GM23338 (cell line): ENCODE measurements around the gene LYST. TPM values are rescaled to one million over a fixed set of nuclear protein-coding genes. Genes with fewer than 3 reads are reported as not detected.
"Not testable (repeated sequence)": the region's sequence is repeated elsewhere in the genome, so short reads cannot be mapped to it uniquely, and the experiment has no call there.

Experiments
- ATAC-seq: fragments of 200-7000 bp; cut with Tn5 transposase; 3 replicates; pipeline ENCODE4 v1.9.1; 2020
- DNase-seq: peaks from one replicate; pipeline ENCODE4 v3.0.0-alpha.2; 2015; ENCODE audit warnings: low spot score
- H2AFZ ChIP-seq: fragments of 200-600 bp; sonication (generic); 2 replicates; pipeline ENCODE4 v1.8.0; 2016; ENCODE audit warnings: antibody characterized with exemption, mild to moderate bottlenecking, moderate library complexity
- H3F3A ChIP-seq: fragments of 200-600 bp; sonication (generic); replicated peaks from 2 replicates; pipeline ENCODE4 v1.8.0; 2017; ENCODE audit warnings: antibody characterized with exemption, mixed run types, low read depth
- H3K27ac ChIP-seq: fragments of 200-600 bp; sonication (generic); 2 replicates; pipeline ENCODE4 v1.6.1; 2016; ENCODE audit warnings: low read depth
- H3K27me3 ChIP-seq: fragments of 200-600 bp; sonication (generic); 2 replicates; pipeline ENCODE4 v1.8.0; 2016; ENCODE audit warnings: mild to moderate bottlenecking, mixed run types, moderate library complexity; ENCODE audit not compliant: insufficient read depth
- H3K36me3 ChIP-seq: fragments of 200-600 bp; sonication (generic); 2 replicates; pipeline ENCODE4 v1.8.0; 2016; ENCODE audit warnings: mild to moderate bottlenecking; ENCODE audit not compliant: insufficient read depth
- H3K4me1 ChIP-seq: fragments of 200-600 bp; sonication (generic); 2 replicates; pipeline ENCODE4 v1.8.0; 2016; ENCODE audit warnings: mild to moderate bottlenecking, moderate library complexity; ENCODE audit not compliant: insufficient read depth
- H3K4me2 ChIP-seq: fragments of 200-600 bp; sonication (generic); 2 replicates; pipeline ENCODE4 v1.7.1; 2017; ENCODE audit warnings: mixed run types
- H3K4me3 ChIP-seq: fragments of 200-600 bp; sonication (generic); 2 replicates; pipeline ENCODE4 v1.6.1; 2016; ENCODE audit warnings: mixed run types
- H3K79me2 ChIP-seq: fragments of 200-600 bp; sonication (generic); replicated peaks from 2 replicates; pipeline ENCODE4 v1.8.0; 2017; ENCODE audit warnings: mild to moderate bottlenecking; ENCODE audit not compliant: insufficient read depth
- H3K9me2 ChIP-seq: fragments of 200-600 bp; sonication (generic); 2 replicates; pipeline ENCODE4 v1.8.0; 2017; ENCODE audit not compliant: insufficient read depth
- H4K20me1 ChIP-seq: fragments of 200-600 bp; sonication (generic); replicated peaks from 2 replicates; pipeline ENCODE4 v1.8.0; 2017; ENCODE audit warnings: mild to moderate bottlenecking; ENCODE audit not compliant: insufficient read depth
- H3K27ac Mint-ChIP-seq: 2 replicates; pipeline ENCODE4 v1.8.0; 2020; ENCODE audit warnings: inconsistent platforms, mild to moderate bottlenecking, moderate library complexity, mixed read lengths
- H3K27me3 Mint-ChIP-seq: 3 replicates; pipeline ENCODE4 v1.8.0; 2022; ENCODE audit warnings: low read depth, mild to moderate bottlenecking, moderate library complexity, mixed read lengths, inconsistent platforms; ENCODE audit not compliant: insufficient read depth, poor library complexity
- H3K36me3 Mint-ChIP-seq: 3 replicates; pipeline ENCODE4 v1.8.0; 2021; ENCODE audit warnings: low read depth, mild to moderate bottlenecking, inconsistent platforms, moderate library complexity, mixed read lengths
- H3K4me1 Mint-ChIP-seq: 3 replicates; pipeline ENCODE4 v1.8.0; 2020; ENCODE audit warnings: mild to moderate bottlenecking, inconsistent platforms, mixed read lengths
- H3K4me3 Mint-ChIP-seq: 3 replicates; pipeline ENCODE4 v1.8.0; 2021; ENCODE audit warnings: moderate library complexity, mild to moderate bottlenecking, inconsistent platforms, mixed read lengths
- H3K9me3 Mint-ChIP-seq: 3 replicates; pipeline ENCODE4 v1.8.0; 2020; ENCODE audit warnings: moderate library complexity, mild to moderate bottlenecking, inconsistent platforms, mixed read lengths
- JUNB ChIP-seq: IDR thresholded peaks from one replicate; pipeline ENCODE4 v1.6.1; 2016; ENCODE audit warnings: antibody characterized with exemption; ENCODE audit not compliant: unreplicated experiment
- NANOG ChIP-seq: IDR thresholded peaks from 2 replicates; pipeline ENCODE4 v1.6.1; 2016; ENCODE audit warnings: antibody characterized with exemption, borderline replicate concordance
- ZNF331 ChIP-seq: fragments of 250-450 bp; sonication (Bioruptor Pico); IDR thresholded peaks from 2 replicates; pipeline ENCODE4 v1.5.0; 2020; ENCODE audit warnings: low read depth, mild to moderate bottlenecking, moderate library complexity
- ZNF462 ChIP-seq: fragments of 250-450 bp; sonication (Bioruptor Pico); IDR thresholded peaks from 2 replicates; pipeline ENCODE4 v1.5.0; 2020; ENCODE audit warnings: mild to moderate bottlenecking, moderate library complexity
- polyA plus RNA-seq: library from polyadenylated mRNA; unstranded; fragments of >200 nt; fragmentation: Nextera tagmentation; extraction: Ambion mirVana; gene quantifications from 2 replicates; pipeline ENCODE4 v1.2.1, GENCODE V29; 2016
- total RNA-seq: library from RNA; depleted of rRNA; stranded (reverse); fragments of >200 nt; shearing (Covaris generic); gene quantifications from 2 replicates; pipeline ENCODE4 v1.2.3, GENCODE V29; 2014
- TF ChIP-seq, protein P1 (sequence below): IDR thresholded peaks from 2 replicates; pipeline ENCODE4 v1.6.1; 2016; ENCODE audit warnings: antibody characterized with exemption

LYST gene
- total and polyA plus RNA-seq, 2 experiments from 2014 or later: 0.21 to 1.0 TPM

GRCh38 chr1:235640580-235640979 is 226.1 kb downstream of the LYST start (continued):
- no peak for TF ChIP-seq ZNF462 (CRISPR knock-in tag)
- TF ChIP-seq, protein P1, sequence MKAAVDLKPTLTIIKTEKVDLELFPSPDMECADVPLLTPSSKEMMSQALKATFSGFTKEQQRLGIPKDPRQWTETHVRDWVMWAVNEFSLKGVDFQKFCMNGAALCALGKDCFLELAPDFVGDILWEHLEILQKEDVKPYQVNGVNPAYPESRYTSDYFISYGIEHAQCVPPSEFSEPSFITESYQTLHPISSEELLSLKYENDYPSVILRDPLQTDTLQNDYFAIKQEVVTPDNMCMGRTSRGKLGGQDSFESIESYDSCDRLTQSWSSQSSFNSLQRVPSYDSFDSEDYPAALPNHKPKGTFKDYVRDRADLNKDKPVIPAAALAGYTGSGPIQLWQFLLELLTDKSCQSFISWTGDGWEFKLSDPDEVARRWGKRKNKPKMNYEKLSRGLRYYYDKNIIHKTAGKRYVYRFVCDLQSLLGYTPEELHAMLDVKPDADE: no peak
- TF ChIP-seq JUNB: no peak
- TF ChIP-seq NANOG: no peak

DNA sequence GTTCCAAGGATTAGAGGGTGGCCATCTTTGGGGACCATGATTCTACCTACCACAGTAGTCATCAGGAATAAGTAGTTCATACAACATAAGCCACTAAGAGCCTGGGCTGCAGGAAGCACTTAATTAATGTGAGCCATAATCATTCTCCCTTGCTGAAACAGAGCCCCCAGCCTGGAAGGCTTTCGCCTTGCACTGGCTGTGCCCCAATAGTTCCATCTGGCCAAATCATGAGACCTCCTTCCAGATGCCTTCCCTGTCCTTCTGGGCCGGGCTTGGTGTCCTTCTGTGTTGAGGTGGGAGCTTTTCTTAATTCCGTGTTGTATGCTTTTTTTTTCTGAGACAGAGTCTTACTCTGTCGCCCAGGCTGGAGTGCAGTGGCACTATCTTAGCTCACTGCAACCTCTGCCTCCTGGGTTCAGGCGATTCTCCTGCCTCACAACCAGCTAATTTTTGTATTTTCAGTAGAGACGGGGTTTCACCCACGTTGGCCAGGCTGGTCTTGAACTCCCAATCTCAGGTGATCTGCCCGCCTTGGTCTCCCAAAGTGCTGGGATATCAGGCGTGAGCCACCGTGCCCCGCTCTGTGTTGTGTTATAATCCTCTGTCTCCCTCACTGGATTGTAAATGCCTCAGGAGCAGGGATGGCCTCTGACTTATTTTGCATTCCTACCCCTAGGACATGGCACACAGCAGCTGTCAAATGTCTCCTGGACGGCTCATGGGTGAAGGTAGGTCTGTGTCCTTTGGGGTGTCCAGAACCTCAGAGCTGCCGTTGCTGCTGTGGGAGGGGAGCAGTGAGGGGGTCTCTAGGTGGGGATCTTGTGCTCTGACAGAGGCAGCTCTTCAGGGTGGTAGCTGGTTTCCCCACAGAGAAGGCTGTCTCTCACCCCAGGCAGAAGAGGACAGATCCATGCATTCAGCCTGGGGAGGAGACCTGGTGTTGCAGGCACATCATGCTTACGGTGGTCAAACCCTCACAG is 227.2 kb downstream of the LYST start:
- DNase-seq: no peak
- TF ChIP-seq ZNF331 (CRISPR knock-in tag): no peak
- peaks cover 5% of the 10 kb centered on the region for H3K27me3 Mint-ChIP-seq
- Histone ChIP-seq H3K9me2 (no peaks in the 10 kb centered on the region), H3K4me1 (peaks cover 25% of the 10 kb centered on the region), H3K4me3 (no peak overlapping the region), H3K27ac (no peak overlapping the region), H3K27me3 (no peaks in the 10 kb centered on the region), H2AFZ (no peak overlapping the region), H3F3A (0 out of 2 replicates have a peak, but pooled peaks cover 3% of the 10 kb centered on the region), H3K79me2 (peaks cover 86% of the 10 kb centered on the region), H3K4me2 (no peak overlapping the region), H4K20me1 (peaks cover 18% of the 10 kb centered on the region; the same call in 1 of the 2 replicates), H3K36me3 (no peaks in the 10 kb centered on the region)
- peaks cover 35% of the 10 kb centered on the region for H3K4me1 Mint-ChIP-seq
- no peaks in the 10 kb centered on the region for H3K9me3 Mint-ChIP-seq
- H3K4me3 Mint-ChIP-seq: no peak overlapping the region
- H3K36me3 Mint-ChIP-seq: peaks cover 5% of the 10 kb centered on the region
- H3K27ac Mint-ChIP-seq: no peak overlapping the region; the same call in 1 of the 2 replicates
- ATAC-seq: no peak

GRCh38 chr1:235638612-235639011 is 228.1 kb downstream of the LYST start:
- not testable (repeated sequence) for H3K4me3 ChIP-seq, H3K36me3 ChIP-seq, H3F3A ChIP-seq, ATAC-seq, H3K27me3 Mint-ChIP-seq, H3K9me3 Mint-ChIP-seq, H3K4me2 ChIP-seq, H3K4me3 Mint-ChIP-seq, H3K27ac ChIP-seq, H3K27ac Mint-ChIP-seq, DNase-seq, H3K9me2 ChIP-seq, H3K36me3 Mint-ChIP-seq, H3K27me3 ChIP-seq, H2AFZ ChIP-seq
- peaks cover 26% of the 10 kb centered on the region for H3K4me1 Mint-ChIP-seq
- Histone ChIP-seq H3K79me2 (peaks cover 86% of the 10 kb centered on the region), H4K20me1 (peaks cover 18% of the 10 kb centered on the region; the same call in 1 of the 2 replicates), H3K4me1 (peaks cover 18% of the 10 kb centered on the region)
